GM12891 (cell line): ENCODE data around the gene BCAT1.
"Not testable (repeated sequence)": the region's sequence is repeated elsewhere in the genome, so short reads cannot be mapped to it uniquely, and the experiment has no call there.

ENCODE experiments used
- DNase-seq: peaks from one replicate; pipeline ENCODE4 v3.0.0; 2011; ENCODE audit warnings: low spot score; ENCODE audit not compliant: insufficient read length
- FAIRE-seq: peaks from 2 replicates; lab custom pipeline; 2011; peaks lifted over from hg19 to GRCh38; lab: Jason Lieb, UNC
- PAX5 ChIP-seq: IDR thresholded peaks from 2 replicates; pipeline ENCODE4 v1.6.1; 2011; ENCODE audit warnings: low read length, moderate library complexity, mild to moderate bottlenecking; ENCODE audit not compliant: insufficient read depth, severe bottlenecking
- POLR2A ChIP-seq: IDR thresholded peaks from 2 replicates; pipeline ENCODE4 v1.6.1; 2011; ENCODE audit warnings: low read depth, low read length, control low read depth
- POLR2AphosphoS5 ChIP-seq: IDR thresholded peaks from 2 replicates; pipeline ENCODE4 v1.6.1; 2011; ENCODE audit warnings: low read depth, low read length, control low read depth
- POU2F2 ChIP-seq: IDR thresholded peaks from 2 replicates; pipeline ENCODE4 v1.6.1; 2011; ENCODE audit warnings: low read depth, mild to moderate bottlenecking, control low read depth, low read length, moderate library complexity
- SPI1 ChIP-seq: IDR thresholded peaks from 2 replicates; pipeline ENCODE4 v1.6.1; 2011; ENCODE audit warnings: low read depth, low read length, control low read depth
- TAF1 ChIP-seq: IDR thresholded peaks from 2 replicates; pipeline ENCODE4 v1.6.1; 2011; ENCODE audit warnings: low read depth, low read length, control low read depth

BCAT1 gene

DNA sequence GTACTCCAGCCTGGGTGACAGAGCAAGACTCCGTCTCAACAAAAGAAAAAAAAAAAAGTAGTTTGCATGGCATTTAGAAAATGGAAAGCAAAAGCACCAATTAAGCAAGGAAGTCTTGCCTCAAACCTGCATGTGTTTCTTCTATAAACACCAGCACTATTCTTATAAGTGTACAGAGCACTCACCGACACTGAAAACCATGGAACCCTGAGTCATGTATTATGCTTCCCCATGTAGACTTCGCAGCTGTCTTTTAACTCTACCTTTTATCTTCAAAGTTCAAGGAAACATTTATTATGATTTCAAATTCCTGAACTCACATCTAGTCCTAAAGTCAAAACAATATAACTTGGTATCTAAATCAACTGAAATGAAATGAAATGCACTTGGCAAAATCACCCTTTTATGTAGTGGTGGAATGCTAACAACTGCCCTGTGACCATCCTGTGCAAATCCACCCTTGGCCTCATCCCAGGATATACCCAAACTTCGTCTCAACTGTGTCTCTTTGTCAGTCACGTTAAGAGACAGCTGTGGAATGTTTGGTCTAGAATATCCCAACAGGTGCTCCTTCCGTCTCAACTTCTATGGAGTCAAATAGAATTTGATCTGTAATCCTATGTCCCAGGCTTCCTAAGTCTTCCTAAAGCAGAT, 4.8 kb downstream of the BCAT1 start:
- DNase-seq (no peak), FAIRE-seq (no peak)
- no peak for TF ChIP-seq POLR2A
- no peak for TF ChIP-seq SPI1
- no peak for TF ChIP-seq POU2F2
- no peak for TF ChIP-seq TAF1
- TF ChIP-seq PAX5, result no peak
- no peak for TF ChIP-seq POLR2AphosphoS5

DNA sequence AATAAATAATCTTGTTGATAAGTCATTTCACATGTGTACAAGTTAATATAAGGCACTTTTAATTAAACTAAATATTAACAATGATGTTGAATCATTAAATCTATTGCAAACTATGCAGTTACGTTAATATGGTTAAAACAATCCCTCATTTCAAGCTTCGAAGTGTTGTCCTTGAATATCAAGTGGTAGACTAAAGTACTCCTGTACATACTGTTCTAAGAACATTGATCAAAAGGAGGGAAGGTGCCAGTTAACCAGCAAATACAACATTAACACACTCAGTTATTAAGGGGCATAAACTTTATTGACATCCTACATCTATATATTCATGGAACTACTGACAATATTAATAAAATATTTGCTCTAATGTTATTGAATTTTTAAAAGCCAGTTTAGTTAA, 8.7 kb downstream of the BCAT1 start:
- DNase-seq (no peak), FAIRE-seq (no peak)
- no peak for TF ChIP-seq POLR2A
- no peak for TF ChIP-seq PAX5
- no peak for TF ChIP-seq POLR2AphosphoS5
- no peak for TF ChIP-seq POU2F2
- no peak for TF ChIP-seq TAF1
- TF ChIP-seq SPI1, result no peak

DNA sequence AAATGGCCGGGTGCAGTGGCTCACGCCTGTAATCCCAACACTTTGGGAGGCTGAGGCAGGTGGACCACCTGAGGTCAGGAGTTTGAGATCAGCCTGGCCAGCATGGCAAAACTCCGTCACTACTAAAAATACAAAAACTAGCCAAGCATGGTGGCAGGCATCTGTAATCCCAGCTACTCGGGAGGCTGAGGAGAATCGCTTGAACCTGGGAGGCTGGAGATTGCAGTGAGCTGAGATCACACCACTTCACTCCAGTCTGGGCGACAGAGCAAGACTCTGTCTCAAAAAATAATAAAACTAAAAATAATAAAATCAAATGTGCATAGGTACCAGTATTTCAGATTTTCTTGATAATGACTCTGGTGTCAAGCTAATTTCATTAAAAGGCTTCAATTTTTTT, 9.3 kb downstream of the BCAT1 start:
- FAIRE-seq, DNase-seq: not testable (repeated sequence)

DNA sequence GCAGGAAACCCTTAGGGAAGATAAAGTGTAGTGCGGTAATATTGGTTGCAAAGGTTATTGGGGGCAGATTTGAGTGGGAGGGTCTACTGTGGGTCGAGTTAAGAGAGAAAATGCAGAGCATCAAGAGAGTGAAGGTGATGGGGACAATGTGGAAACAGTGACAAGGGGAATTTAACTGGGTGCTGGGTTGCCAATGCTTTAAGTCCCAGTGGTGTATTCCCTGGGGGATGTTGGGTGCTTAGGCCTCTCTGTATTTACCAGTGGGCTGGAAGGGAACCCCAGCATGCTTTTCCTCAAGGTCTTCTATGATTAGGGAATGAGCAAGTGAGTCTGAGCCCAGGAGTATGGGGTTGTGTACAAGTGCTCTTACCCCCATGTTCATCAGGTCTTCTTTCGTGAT, 10.6 kb downstream of the BCAT1 start:
- DNase-seq (no peak), FAIRE-seq (no peak)
- TF ChIP-seq POU2F2, result no peak
- TF ChIP-seq TAF1, result no peak
- TF ChIP-seq POLR2A, result no peak
- no peak for TF ChIP-seq PAX5
- TF ChIP-seq SPI1, result no peak
- TF ChIP-seq POLR2AphosphoS5, result no peak

DNA sequence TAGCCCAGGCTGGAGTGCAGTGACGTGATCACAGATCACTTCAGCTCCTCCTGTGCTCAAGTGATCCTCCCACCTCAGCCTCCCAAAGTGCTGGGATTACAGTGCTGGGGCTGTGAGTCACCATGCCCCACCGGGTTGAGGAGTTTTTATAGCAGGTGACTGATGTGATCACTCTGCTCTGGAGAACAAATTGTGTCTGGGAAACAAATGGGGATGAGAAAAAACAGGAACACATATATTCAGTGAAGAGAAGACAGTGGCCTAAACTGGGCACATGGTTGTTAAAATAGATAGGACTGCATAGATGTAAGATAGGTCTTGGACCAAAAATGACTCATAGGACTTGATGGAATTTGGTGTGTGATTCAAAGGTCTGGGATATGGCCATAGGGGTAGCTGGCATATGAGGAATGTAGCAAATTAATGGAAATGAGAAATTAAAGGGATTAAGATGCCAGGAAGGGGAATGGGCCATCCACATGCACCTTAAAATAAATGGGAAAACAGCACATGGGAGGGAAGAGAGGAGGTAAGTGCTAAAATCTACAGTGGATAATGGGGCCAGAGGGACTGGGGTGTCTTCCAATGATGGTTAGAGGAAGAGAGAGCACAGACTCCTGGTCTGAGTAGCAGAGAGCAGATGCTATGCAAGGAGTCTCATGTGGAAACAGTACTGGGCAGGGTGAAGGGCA, 11.2 kb downstream of the BCAT1 start:
- FAIRE-seq (no peak), DNase-seq (no peak)
- TF ChIP-seq TAF1 (no peak), POLR2A (no peak), PAX5 (no peak), POU2F2 (no peak), SPI1 (no peak), POLR2AphosphoS5 (no peak)

DNA sequence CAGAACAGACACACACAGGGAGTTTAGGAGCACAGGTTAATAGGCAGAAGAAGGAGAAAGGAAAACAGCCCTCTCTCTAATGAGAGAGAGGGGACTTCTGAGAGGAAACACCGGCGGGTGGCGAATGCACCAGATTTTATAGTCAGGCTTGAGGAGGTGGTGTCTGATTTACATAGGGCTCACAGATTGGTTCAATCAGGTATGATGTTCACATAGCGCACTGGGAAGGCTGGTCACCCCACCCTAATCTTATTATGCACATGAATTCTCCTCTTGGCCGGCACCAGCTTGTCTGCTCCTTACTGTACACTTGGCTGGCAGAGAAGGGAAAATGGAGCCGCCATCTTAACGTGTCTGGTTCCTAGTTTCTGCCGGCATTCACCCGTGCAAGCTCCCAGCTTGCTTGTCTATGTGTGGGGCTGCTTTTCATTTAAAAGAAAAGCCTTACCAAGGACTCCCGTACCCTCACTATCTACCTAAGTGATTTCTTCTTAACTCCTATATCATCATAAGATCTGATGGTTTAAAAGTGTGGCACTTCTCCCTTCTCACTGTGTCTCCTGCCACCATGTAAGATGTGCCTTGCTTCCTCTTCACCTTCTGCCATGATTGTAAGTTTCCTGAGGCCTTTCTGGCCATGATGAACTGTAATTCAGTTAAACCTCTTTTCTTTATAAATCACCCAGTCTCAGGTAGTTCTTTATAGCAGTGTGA, 15.1 kb downstream of the BCAT1 start:
- FAIRE-seq, result no peak
- DNase-seq, result no peak
- no peak for TF ChIP-seq POU2F2
- TF ChIP-seq SPI1, result no peak
- no peak for TF ChIP-seq POLR2AphosphoS5
- TF ChIP-seq TAF1, result no peak
- TF ChIP-seq POLR2A, result no peak
- no peak for TF ChIP-seq PAX5

DNA sequence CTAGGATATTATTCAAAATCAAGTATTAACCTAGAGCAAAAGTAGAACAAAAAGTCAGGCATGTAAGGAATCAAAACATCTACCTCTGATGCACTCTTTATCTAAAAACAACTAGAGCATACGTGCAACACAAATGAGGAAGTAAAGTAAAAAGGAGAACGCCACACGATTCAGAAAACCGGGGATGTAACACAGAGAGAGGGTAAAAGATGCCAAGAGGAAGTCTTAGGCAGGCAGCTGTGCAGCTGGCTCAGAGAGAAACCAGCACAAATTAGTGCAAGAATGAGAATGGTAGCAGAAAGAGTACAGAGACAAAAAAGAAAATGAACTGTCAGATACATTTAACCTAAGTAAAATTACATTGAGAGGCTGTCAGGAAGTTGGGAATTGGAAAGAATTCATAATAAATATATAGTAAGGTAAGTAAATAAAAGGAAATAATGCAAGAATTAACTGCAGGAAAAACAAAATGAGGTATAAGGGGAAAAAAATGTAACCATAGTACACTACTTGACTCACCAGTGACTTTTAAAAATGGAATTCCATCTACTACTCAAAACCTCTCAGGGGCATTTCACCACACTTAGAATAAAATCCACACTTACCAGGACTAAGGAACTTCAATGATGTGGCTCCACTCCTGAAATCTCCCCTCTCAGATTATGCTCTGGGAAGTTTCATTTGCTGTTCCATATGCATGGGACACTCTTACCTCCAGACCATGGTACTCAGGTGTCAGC, 17.1 kb downstream of the BCAT1 start:
- DNase-seq (no peak), FAIRE-seq (peak; percentile 76)
- no peak for TF ChIP-seq PAX5
- TF ChIP-seq POLR2A, result no peak
- TF ChIP-seq SPI1, result peak; percentile 72
- TF ChIP-seq TAF1, result no peak
- TF ChIP-seq POLR2AphosphoS5, result no peak
- TF ChIP-seq POU2F2, result no peak

DNA sequence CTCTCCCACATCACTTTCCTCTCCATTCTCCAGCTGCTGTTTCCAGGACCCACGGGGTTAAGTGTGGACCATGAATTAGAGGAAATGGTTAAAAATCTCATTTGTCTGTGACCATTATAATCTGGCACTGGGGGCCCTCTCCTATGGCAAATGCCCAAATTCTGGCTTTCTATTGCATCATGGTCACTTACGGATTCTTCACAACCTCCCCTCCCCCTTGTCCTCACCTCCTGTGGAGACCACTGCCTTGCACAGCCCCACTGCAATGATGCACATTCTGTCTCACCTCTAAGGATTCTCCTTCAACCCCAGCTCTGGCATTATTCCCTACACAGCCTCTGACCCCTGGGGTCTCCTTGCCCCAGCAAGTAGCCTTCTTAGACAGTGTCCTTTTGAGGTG, 18.9 kb downstream of the BCAT1 start:
- no peak for DNase-seq
- no peak for TF ChIP-seq POLR2AphosphoS5
- no peak for TF ChIP-seq POLR2A
- no peak for TF ChIP-seq POU2F2
- no peak for TF ChIP-seq SPI1
- no peak for TF ChIP-seq PAX5
- TF ChIP-seq TAF1, result no peak
- FAIRE-seq, result no peak

DNA sequence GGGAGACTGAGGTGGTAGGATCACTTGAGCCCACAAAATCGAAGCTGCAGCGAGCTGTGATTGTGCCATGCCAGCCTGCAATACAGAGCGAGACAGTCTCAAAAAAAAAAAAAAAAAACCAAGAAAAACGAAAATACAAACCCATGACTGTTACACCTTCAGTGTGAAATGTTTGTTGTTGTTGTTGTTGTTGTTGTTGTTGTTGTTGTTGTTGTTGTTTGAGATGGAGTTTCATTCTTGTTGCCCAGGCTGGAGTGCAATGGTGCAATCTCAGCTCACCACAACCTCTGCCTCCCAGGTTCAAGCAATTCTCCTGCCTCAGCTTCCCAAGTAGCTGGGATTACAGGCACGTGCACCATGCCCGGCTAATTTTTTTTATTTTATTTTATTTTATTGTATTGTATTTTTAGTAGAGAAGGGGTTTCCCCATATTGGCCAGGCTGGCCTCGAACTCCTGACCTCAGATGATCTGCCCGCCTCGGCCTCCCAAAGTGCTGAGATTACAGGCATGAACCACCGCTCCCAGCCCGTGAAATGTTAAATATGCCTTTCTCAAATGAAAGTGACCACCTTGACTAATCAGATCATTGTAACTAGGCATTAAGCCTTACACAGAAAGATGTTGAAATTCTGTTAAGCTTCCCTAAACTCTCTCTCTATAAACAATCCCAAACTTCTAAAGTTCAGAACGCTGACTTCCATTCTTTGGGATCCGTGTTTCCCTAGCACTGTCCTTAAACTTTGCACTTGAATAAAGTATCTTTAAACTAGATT, 20.2 kb downstream of the BCAT1 start:
- FAIRE-seq, DNase-seq: not testable (repeated sequence)
